H9 (cell line): ENCODE data around the gene SBK2. TPM values are rescaled to one million over a fixed set of nuclear protein-coding genes. Genes with fewer than 3 reads are reported as not detected.

Experiments used
- DNase-seq: peaks from one replicate; pipeline ENCODE4 v3.0.0-alpha.2; 2017
- H2AFZ ChIP-seq: one replicate; pipeline ENCODE4 v1.6.1; 2013; ENCODE audit warnings: mild to moderate bottlenecking, low read length, control low read depth, moderate library complexity
- H2AK5ac ChIP-seq: 2 replicates; pipeline ENCODE4 v1.6.1; 2013; ENCODE audit warnings: low read length, control low read depth, mixed read lengths; ENCODE audit not compliant: insufficient read length
- H2BK120ac ChIP-seq: one replicate; pipeline ENCODE4 v1.6.1; 2013; ENCODE audit warnings: low read depth, mild to moderate bottlenecking, low read length, control low read depth, inconsistent platforms; ENCODE audit not compliant: poor library complexity, severe bottlenecking
- H2BK12ac ChIP-seq: 2 replicates; pipeline ENCODE4 v1.6.1; 2013; ENCODE audit warnings: low read length, control low read depth, mixed read lengths, low read depth; ENCODE audit not compliant: insufficient read length
- H2BK15ac ChIP-seq: 2 replicates; pipeline ENCODE4 v1.6.1; 2013; ENCODE audit warnings: low read depth, low read length, control low read depth
- H2BK20ac ChIP-seq: one replicate; pipeline ENCODE4 v1.6.1; 2013; ENCODE audit warnings: low read depth, mild to moderate bottlenecking, low read length, control low read depth, inconsistent platforms; ENCODE audit not compliant: poor library complexity, severe bottlenecking
- H2BK5ac ChIP-seq: 2 replicates; pipeline ENCODE4 v1.6.1; 2013; ENCODE audit warnings: low read length, control low read depth, mixed read lengths; ENCODE audit not compliant: insufficient read length
- H3K14ac ChIP-seq: 2 replicates; pipeline ENCODE4 v1.6.1; 2013; ENCODE audit warnings: low read length, control low read depth; ENCODE audit not compliant: insufficient read depth
- H3K18ac ChIP-seq: 2 replicates; pipeline ENCODE4 v1.6.1; 2013; ENCODE audit warnings: low read depth, mild to moderate bottlenecking, mixed read lengths, low read length, control low read depth; ENCODE audit not compliant: insufficient read length
- H3K23ac ChIP-seq: 2 replicates; pipeline ENCODE4 v1.6.1; 2013; ENCODE audit warnings: low read length, control low read depth, mixed read lengths, low read depth; ENCODE audit not compliant: insufficient read length
- H3K23me2 ChIP-seq: 2 replicates; pipeline ENCODE4 v1.6.1; 2013; ENCODE audit warnings: low read depth, mild to moderate bottlenecking, mixed read lengths, low read length, control low read depth; ENCODE audit not compliant: insufficient read length, poor library complexity, severe bottlenecking
- H3K27ac ChIP-seq: 2 replicates; pipeline ENCODE4 v1.5.1; 2013; ENCODE audit warnings: low read length, control low read depth, mixed read lengths, low read depth; ENCODE audit not compliant: insufficient read length
- H3K27me3 ChIP-seq: 2 replicates; pipeline ENCODE4 v1.6.1; 2013; ENCODE audit warnings: low read length, control low read depth, inconsistent platforms; ENCODE audit not compliant: insufficient read depth
- H3K4ac ChIP-seq: 2 replicates; pipeline ENCODE4 v1.6.1; 2013; ENCODE audit warnings: low read depth, mild to moderate bottlenecking, control low read depth, inconsistent platforms, low read length, moderate library complexity
- H3K4me1 ChIP-seq: 2 replicates; pipeline ENCODE4 v1.6.1; 2013; ENCODE audit warnings: low read length, control low read depth, inconsistent platforms; ENCODE audit not compliant: insufficient read depth
- H3K4me2 ChIP-seq: 2 replicates; pipeline ENCODE4 v1.6.1; 2013; ENCODE audit warnings: low read length, control low read depth, mixed read lengths; ENCODE audit not compliant: insufficient read length, insufficient read depth
- H3K56ac ChIP-seq: 2 replicates; pipeline ENCODE4 v1.6.1; 2013; ENCODE audit warnings: low read depth, mild to moderate bottlenecking, mixed read lengths, low read length, control low read depth; ENCODE audit not compliant: insufficient read length
- H3K79me1 ChIP-seq: 2 replicates; pipeline ENCODE4 v1.6.1; 2013; ENCODE audit warnings: low read depth, mild to moderate bottlenecking, moderate library complexity, low read length, control low read depth, inconsistent platforms; ENCODE audit not compliant: insufficient read depth, poor library complexity, severe bottlenecking
- H3K79me2 ChIP-seq: 2 replicates; pipeline ENCODE4 v1.6.1; 2013; ENCODE audit warnings: low read length, control low read depth, inconsistent platforms; ENCODE audit not compliant: insufficient read depth
- H3K9ac ChIP-seq: 2 replicates; pipeline ENCODE4 v1.6.1; 2013; ENCODE audit warnings: low read length, control low read depth, mixed read lengths; ENCODE audit not compliant: insufficient read length; ENCODE audit errors: extremely low read depth
- H3K9me3 ChIP-seq: one replicate; pipeline ENCODE4 v1.6.1; 2013; ENCODE audit warnings: low read depth, low read length, inconsistent platforms; ENCODE audit not compliant: control insufficient read depth
- H3T11ph ChIP-seq: one replicate; pipeline ENCODE4 v1.6.1; 2013; ENCODE audit warnings: mild to moderate bottlenecking, low read length, control low read depth, inconsistent platforms
- H4K20me1 ChIP-seq: one replicate; pipeline ENCODE4 v1.6.1; 2013; ENCODE audit not compliant: control insufficient read depth, insufficient read length, insufficient read depth
- H4K5ac ChIP-seq: 2 replicates; pipeline ENCODE4 v1.6.1; 2013; ENCODE audit warnings: low read depth, mild to moderate bottlenecking, mixed read lengths, low read length, control low read depth; ENCODE audit not compliant: insufficient read length
- H4K8ac ChIP-seq: replicated peaks from 2 replicates; pipeline ENCODE4 v1.6.1; 2013; ENCODE audit warnings: low read length, control low read depth, mixed read lengths, low read depth; ENCODE audit not compliant: insufficient read length
- H4K91ac ChIP-seq: 2 replicates; pipeline ENCODE4 v1.6.1; 2013; ENCODE audit warnings: low read depth, mild to moderate bottlenecking, moderate library complexity, mixed read lengths, low read length, control low read depth; ENCODE audit not compliant: insufficient read length
- H3K27ac Mint-ChIP-seq, 3 experiments: 2 replicates in 2 of 3; 3 replicates in 1 of 3; pipeline ENCODE4 v1.8.0; 2020 to 2021; ENCODE audit warnings: mixed read lengths in 3 of 3, mild to moderate bottlenecking in 1 of 3, moderate library complexity in 1 of 3
- H3K27me3 Mint-ChIP-seq: 2 replicates; pipeline ENCODE4 v1.8.0; 2021; ENCODE audit warnings: low read depth, mild to moderate bottlenecking, moderate library complexity, mixed read lengths
- H3K36me3 Mint-ChIP-seq, 3 experiments: 2 replicates in 2 of 3; 3 replicates in 1 of 3; pipeline ENCODE4 v1.8.0; 2020 to 2021; ENCODE audit warnings: low read depth in 3 of 3, mixed read lengths in 3 of 3; ENCODE audit not compliant: insufficient read depth in 1 of 3
- H3K4me1 Mint-ChIP-seq, 2 experiments: 2 replicates each; pipeline ENCODE4 v1.8.0; 2020; ENCODE audit warnings: mixed read lengths in 2 of 2
- H3K4me3 Mint-ChIP-seq, 2 experiments: 2 replicates in 1 of 2; 3 replicates in 1 of 2; pipeline ENCODE4 v1.8.0; 2020 to 2021; ENCODE audit warnings: mild to moderate bottlenecking in 2 of 2, mixed read lengths in 2 of 2, moderate library complexity in 1 of 2
- H3K9me3 Mint-ChIP-seq, 2 experiments: 2 replicates in 1 of 2; 3 replicates in 1 of 2; pipeline ENCODE4 v1.8.0; 2020; ENCODE audit warnings: mild to moderate bottlenecking in 2 of 2, mixed read lengths in 2 of 2, moderate library complexity in 1 of 2
- CTCF ChIP-seq: fragments of 200-600 bp; sonication (generic); conservative IDR thresholded peaks from 3 replicates; pipeline ENCODE4 v1.8.0; 2021; ENCODE audit warnings: antibody characterized with exemption, mild to moderate bottlenecking
- WGBS: extraction: QIAGEN DNeasy Blood & Tissue Kit; methylation state at CpG from one replicate; pipeline ENCODE4 v1.1.7; 2013; ENCODE audit warnings: missing lambda C conversion rate, low lambda C conversion rate, mixed read lengths; ENCODE audit not compliant: insufficient read length; ENCODE audit errors: extremely low coverage; 5-methylcytosine and 5-hydroxymethylcytosine counted together
- total RNA-seq: library from RNA; stranded (reverse); gene quantifications from 2 replicates; pipeline ENCODE4 v1.2.1, GENCODE V29; 2021

SBK2 gene
- total RNA-seq, 1 experiment from 2014 or later, result 2.8 TPM

- no peaks in the 10 kb centered on the region for H3K79me1 ChIP-seq
- H3K4me3 Mint-ChIP-seq, result no peak overlapping the region
- peaks cover 2% of the 10 kb centered on the region in 2 experiments; a peak in 1 of 4 replicates for H3K4me1 Mint-ChIP-seq
- H3K9me3 ChIP-seq, result no peaks in the 10 kb centered on the region
- no peak overlapping the region for H4K91ac ChIP-seq
- H3K4ac ChIP-seq, result no peak overlapping the region
- H2AFZ ChIP-seq, result no peak overlapping the region
- no peak overlapping the region for H3K27ac ChIP-seq
- no peaks in the 10 kb centered on the region for H3K79me2 ChIP-seq
- no peak overlapping the region for H3K27ac Mint-ChIP-seq
- no peak overlapping the region for H2BK5ac ChIP-seq
- H3K23me2 ChIP-seq, result no peaks in the 10 kb centered on the region
- no peak overlapping the region for H4K8ac ChIP-seq
- no peak overlapping the region for H2BK120ac ChIP-seq
- H3K18ac ChIP-seq, result no peak overlapping the region
- no peak for DNase-seq
- no peak overlapping the region for H2BK15ac ChIP-seq
- no peaks in the 10 kb centered on the region for H3K4me1 ChIP-seq
- no CpG with 5 or more reads among the region's 10 CpGs for WGBS
- H3K9ac ChIP-seq, result no peak overlapping the region
- H3K36me3 Mint-ChIP-seq, result peaks cover 3 to 6% (median 5%) of the 10 kb centered on the region in 3 experiments
- no peak overlapping the region for H2AK5ac ChIP-seq
- H3K27me3 Mint-ChIP-seq, result peaks cover 56% of the 10 kb centered on the region
- H3K14ac ChIP-seq, result no peak overlapping the region
- H2BK20ac ChIP-seq, result no peak overlapping the region
- no peaks in the 10 kb centered on the region for H4K20me1 ChIP-seq
- no peak overlapping the region for H3K56ac ChIP-seq
- no peak overlapping the region for H3K23ac ChIP-seq
- no peak overlapping the region for H3K4me2 ChIP-seq
- peaks cover 6 to 9% of the 10 kb centered on the region in 2 experiments for H3K9me3 Mint-ChIP-seq
- H3K27me3 ChIP-seq, result peaks cover 3% of the 10 kb centered on the region
- H2BK12ac ChIP-seq, result no peak overlapping the region
- H4K5ac ChIP-seq, result no peak overlapping the region
- no peak overlapping the region for H3T11ph ChIP-seq
- TF ChIP-seq CTCF, result no peak
Measured at GRCh38 chr19:55508120-55508519, 28.8 kb downstream of the SBK2 start.
